GM10266 (cell line): ENCODE data around the gene RAD17.

ENCODE experiments used
- DNase-seq: peaks from one replicate; pipeline ENCODE4 v3.0.0; 2012; ENCODE audit errors: extremely low spot score
- TF ChIP-seq, protein P1 (sequence below): IDR thresholded peaks from 2 replicates; pipeline ENCODE4 v1.5.1; 2012; ENCODE audit warnings: mild to moderate bottlenecking, low read depth; ENCODE audit not compliant: control insufficient read depth, insufficient read depth; ENCODE audit errors: missing control alignments

The RAD17 gene

DNA sequence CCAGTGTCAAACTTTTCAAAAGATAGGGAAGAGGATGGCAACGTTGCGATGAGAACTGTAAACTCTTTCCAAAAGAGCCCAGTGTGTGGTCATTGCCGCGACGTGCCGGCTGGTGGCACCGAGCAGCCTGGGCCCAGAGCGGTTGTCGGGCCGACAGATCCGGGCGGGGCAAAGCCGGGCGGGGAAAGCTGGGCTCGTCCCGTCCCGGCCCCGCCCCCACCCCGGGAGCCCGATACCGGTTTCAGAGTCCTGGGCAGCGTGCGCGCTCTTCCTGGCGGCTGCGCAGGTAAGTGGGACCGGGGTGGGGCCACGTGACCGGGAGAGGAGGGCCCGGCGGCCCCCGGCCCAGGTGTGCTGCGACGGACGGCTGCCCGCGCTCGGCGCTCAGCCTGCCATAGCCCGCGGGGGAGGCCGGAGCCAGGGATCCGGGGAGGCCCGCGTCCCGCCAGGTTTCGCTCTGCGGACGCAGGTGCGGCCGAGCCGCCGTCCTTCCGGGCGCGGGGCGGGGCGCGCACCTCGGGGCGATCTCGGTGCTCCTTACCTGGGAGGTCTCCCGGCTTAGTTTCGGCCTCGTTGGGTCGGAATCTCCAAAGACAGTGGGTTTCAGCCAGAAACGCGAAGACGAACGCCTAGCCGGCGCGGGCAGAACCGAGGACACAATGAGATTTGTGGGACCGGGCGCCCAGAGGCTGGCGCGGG is 45.4 kb downstream of the RAD17 start, which contains the start of gene MARVELD2:
Gene MARVELD2, plus strand, starts transcription at position 232 of the 699 bp plus-strand sequence. CDS start 4,270 bp downstream, outside the sequence.
- TF ChIP-seq, protein P1, sequence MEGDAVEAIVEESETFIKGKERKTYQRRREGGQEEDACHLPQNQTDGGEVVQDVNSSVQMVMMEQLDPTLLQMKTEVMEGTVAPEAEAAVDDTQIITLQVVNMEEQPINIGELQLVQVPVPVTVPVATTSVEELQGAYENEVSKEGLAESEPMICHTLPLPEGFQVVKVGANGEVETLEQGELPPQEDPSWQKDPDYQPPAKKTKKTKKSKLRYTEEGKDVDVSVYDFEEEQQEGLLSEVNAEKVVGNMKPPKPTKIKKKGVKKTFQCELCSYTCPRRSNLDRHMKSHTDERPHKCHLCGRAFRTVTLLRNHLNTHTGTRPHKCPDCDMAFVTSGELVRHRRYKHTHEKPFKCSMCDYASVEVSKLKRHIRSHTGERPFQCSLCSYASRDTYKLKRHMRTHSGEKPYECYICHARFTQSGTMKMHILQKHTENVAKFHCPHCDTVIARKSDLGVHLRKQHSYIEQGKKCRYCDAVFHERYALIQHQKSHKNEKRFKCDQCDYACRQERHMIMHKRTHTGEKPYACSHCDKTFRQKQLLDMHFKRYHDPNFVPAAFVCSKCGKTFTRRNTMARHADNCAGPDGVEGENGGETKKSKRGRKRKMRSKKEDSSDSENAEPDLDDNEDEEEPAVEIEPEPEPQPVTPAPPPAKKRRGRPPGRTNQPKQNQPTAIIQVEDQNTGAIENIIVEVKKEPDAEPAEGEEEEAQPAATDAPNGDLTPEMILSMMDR = peak; percentile 49
- peak; percentile 75 for DNase-seq

DNA sequence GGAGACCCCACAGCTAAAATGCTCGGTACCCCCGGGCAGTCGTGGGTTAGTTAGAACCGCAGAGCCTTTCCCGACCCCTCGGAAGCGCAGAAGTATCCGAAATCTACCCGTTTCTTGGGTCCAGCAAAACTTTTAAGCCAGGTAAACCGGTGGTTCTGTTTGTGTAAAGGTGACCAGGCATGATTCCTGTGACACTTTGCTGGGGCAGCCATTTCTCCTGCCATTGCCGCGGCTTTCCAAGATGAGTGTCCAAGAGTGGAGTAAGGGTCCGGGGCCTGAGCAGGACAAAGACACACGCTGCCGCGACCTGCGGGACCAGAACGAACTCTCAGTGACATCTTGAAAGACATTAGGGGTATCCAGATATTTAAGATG is 46.0 kb downstream of the RAD17 start:
- DNase-seq = no peak
- TF ChIP-seq, protein P1 = no peak

DNA sequence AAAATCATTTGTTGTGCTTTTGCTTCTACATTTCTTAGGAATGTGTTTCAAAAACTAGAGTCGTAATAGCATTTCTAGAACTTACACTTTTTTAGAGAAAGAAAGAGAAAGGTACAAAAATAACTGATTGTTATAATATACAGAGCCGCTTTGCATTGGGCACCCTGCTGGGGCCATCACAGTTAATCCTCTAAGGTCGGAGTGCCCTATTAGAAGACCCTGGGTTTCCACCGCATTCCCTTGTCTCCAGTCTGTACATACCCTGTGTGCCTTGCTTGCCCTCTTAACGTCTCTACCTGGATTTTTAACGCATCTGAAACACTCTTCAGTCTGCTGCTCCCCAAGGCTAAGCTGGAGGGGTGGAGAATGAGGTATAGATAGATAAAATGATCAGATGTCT is 46.6 kb downstream of the RAD17 start:
- no peak for DNase-seq
- TF ChIP-seq, protein P1 = no peak

DNA sequence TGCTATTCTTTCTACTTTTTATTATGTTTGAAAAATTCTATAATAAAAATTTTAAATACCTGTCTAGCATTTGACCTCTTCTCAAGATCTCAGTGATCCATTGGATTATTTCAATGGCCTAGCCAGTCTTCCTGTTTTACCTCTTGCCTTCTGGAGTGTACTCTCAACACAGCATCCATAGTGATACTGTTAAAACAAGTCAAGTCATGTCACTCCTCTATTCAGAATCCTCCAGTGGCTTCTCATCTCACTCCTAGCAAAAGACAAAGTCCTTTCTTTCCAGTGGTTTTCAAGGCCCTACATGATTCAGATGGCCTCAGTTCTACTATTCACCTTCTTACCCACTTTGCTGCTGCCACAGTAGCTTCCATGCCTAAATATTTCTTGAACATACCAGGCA is 47.1 kb downstream of the RAD17 start:
- DNase-seq = no peak
- TF ChIP-seq, protein P1 = no peak

DNA sequence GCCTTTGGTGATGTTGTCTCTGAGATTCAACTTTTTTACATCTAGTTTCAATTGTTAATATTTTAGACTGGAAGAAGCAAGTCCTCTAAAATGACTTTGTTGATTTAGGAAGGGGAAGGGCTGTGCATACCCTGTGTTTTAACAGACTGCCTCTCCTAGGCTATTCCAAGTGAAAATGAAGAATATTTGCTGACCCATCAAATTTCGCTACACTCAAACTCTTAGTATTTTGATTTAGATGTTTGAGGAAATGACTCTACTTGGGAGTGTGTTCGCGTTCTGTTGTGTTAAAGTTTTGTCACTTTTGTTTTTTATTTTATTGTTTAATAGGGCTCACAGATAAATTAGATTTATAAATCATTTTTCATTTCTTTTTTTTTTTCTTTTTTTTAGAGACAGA is 48.9 kb downstream of the RAD17 start:
- no peak for DNase-seq
- TF ChIP-seq, protein P1 = no peak

DNA sequence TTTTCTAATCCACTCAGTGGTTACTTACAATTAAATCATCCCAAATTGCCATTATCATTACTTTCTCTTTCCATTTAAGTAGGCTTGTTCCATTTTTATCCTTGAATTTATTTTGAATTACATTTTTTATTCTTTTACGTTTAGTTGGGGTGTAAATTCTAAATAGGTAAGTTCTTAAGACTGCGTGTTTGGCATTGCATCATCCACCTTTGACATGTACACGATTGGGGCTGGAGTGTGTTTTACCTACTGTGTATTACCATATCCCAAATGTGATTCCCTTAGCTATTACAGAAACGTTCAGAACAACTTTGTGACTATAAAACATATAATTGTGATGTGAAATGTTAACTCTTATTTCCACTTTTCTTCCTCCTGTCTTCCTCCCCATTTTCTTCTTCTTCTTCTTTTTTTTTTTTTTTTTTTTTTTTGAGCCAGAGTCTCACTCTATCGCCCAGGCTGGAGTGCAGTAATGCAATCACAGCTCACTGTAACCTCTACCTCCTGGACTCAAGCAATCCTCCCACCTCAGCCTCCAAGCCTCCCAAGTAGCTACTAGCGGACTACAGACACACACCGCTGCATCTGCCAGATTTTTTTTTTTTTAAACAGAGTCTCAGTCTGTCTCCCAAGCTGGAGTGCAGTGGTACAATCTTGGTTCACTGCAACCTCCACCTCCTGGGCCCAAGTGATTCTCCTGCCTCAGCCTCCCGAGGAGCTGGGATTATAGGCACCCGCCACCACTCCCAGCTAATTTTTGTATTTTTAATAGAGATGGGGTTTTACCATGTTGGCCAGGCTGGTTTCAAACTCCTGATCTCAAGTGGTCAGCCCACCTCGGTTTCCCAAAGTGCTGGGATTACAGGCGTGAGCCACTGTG is 62.0 kb downstream of the RAD17 start:
- TF ChIP-seq, protein P1 = no peak
- no peak for DNase-seq
